Activated naive CD8-positive, alpha-beta T cell treated with anti-CD3 and anti-CD28 coated beads, Interleukin-2, amount 50 U/mL, for 16 hours (primary cell): ENCODE data around the gene KCNAB2.
"Not testable (repeated sequence)": the region's sequence is repeated elsewhere in the genome, so short reads cannot be mapped to it uniquely, and the experiment has no call there.

ENCODE experiments used
- DNase-seq: peaks from one replicate; pipeline ENCODE4 v3.0.0-alpha.2; 2020; ENCODE audit warnings: low read depth, low spot score

The KCNAB2 gene

GRCh38 chr1:6054596-6054995 lies 8.9 kb downstream of the KCNAB2 start:
- no peak for DNase-seq

- no peak for DNase-seq
These were observed 10.9 kb downstream of the KCNAB2 start for GRCh38 chr1:6056572-6056948.

DNA sequence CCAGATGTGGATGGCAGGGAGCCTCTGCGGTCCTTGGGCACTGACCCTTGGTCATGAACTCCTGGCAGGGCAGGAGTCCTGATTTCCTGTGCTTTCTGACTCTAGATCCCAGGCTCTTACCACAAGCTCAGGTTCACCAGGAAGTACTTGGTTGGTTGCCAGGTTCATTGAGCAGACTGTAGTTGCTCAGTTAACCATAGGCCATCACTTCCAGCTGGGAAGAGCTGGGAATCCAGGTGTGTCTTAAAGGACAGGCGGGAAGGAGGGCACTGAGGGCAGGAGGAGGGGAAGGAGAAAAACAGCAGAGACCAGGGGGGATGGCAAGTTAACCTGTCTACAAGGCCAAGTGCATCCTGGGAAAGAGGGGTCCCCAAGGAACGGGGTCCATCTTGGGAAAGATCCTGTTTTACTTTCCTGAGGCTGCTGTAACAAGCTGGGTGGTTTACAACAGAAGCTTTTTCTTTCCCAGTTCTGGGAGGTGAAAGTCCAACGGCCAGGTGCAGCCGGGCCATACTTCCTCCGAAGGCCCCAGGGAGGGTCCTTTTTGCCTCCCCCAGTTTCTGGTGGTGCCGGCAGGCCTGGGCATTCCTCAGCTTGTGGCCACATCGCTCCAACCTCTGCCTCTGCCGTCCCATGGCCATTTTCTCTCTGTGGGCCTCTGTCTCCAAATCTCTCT lies 11.6 kb downstream of the KCNAB2 start:
- DNase-seq = no peak

DNA sequence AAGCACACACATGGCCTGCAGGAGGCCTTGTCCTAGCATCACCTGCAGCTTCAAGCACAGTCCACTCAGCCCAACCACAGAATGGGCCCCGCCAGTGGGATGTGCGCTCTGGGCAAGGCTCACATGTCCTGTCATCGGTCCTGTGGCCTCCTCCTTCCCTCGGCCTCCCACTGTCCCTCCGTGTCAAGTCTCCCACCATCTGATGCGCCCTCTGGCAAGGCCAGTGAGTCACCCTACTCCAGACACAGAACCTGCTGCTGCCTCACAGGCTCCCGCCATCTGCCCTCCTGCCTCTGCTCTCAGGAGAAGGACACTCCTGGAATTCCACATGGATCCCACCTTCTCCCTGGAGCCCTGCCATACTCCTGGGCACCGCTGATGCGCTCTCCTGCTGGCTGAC lies 14.2 kb downstream of the KCNAB2 start:
- DNase-seq = no peak

DNA sequence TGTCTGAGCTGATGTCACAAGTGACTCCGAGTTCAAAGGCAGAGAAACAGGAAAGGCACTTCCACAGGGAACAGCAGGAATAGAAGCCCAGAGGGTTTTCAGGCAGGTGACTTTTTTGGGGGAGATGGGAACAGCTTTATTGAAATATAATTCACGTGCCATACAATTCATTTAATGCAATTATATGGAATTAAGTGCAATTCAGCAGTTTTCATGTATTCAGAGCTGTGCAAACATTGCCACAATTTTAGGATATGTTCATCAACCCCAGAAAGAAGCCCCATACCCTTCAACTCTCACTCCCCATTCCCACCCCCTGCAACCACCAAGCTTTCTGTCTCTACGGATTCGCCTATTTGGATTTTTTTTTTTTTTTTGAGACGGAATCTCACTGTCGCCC lies 17.0 kb downstream of the KCNAB2 start:
- DNase-seq = no peak

GRCh38 chr1:6063532-6064053 lies 17.9 kb downstream of the KCNAB2 start:
- DNase-seq = not testable (repeated sequence)

GRCh38 chr1:6065093-6065858 lies 19.6 kb downstream of the KCNAB2 start:
- DNase-seq = no peak

- DNase-seq = no peak
These were observed 21.0 kb downstream of the KCNAB2 start for GRCh38 chr1:6066680-6067079.

DNA sequence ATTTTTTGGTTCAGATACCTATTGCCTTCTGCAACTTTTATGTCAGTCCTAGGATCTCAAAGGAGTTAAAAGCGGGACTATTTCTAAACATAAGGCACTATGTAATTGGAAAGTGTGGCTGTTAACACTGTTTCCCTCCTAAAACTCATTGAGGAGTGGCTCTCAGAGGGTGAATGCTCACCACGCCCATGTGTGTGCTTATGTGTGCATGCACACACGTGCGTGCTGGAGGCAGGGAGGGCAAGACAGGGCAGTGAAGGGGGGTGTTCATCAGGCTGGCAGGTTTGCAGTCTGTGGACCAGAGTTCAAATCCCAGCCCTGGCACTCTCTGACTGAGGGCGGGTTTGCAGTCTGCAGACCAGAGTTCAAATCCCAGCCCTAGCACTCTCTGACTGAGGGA lies 22.4 kb downstream of the KCNAB2 start:
- DNase-seq = no peak

DNA sequence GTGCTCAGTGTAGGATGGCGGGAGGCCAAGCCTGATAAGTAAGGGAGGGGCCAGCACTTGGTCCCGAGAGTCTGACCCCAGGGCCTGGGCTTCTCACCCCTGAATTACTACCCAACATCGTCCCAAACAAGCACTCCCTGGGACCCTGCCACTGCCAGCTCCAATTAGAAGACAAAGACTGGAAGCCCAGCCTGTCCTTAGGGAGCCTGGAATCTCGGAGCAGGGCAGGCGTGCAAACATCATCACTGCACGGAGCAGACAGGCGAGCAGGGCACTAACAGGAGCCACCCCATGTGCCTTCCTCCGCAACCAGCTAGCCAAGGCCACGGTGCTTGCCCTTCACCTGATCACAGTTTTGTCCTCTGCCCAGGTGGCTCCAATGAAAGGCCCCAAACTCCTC lies 23.2 kb downstream of the KCNAB2 start:
- DNase-seq = no peak

DNA sequence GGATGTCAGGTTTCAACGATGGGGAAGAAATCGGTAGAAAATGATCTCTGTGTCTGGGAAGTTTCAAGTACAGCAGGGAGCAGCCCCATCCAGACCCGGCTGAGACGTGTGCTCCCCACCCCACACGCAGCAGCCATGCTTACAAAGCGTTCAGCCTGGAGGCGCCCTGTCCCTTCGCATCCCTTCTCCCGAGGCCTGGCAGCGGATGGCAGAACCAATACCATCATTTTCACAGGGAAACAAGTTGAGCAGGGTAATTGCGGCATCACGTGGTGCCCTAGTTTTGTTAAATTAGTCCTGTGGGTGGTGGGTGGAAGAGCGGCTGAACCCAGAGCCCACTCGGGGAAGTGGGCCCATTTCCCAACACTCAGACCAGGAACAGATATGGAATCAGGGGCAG lies 23.9 kb downstream of the KCNAB2 start:
- no peak for DNase-seq

GRCh38 chr1:6070450-6070974 lies 24.8 kb downstream of the KCNAB2 start:
- no peak for DNase-seq

DNA sequence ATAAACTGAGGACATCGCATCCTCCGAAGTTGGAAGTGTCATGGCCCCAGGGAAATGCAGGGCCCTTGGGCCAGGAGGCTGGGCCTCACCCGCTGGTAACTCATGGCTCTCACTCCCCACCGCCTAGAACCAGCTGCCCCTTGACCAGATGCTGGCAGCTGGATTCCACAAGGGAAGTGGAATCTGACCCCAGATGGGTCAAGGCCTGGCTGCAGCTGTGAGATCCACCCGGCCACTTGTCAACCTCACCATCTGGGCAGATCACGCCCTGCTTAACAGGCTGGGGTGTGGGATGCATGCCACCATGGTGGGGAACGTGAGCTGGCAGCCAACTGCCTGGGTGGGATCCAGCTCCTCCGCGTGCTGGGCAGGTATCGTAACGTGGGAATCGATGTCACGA lies 25.5 kb downstream of the KCNAB2 start:
- no peak for DNase-seq

DNA sequence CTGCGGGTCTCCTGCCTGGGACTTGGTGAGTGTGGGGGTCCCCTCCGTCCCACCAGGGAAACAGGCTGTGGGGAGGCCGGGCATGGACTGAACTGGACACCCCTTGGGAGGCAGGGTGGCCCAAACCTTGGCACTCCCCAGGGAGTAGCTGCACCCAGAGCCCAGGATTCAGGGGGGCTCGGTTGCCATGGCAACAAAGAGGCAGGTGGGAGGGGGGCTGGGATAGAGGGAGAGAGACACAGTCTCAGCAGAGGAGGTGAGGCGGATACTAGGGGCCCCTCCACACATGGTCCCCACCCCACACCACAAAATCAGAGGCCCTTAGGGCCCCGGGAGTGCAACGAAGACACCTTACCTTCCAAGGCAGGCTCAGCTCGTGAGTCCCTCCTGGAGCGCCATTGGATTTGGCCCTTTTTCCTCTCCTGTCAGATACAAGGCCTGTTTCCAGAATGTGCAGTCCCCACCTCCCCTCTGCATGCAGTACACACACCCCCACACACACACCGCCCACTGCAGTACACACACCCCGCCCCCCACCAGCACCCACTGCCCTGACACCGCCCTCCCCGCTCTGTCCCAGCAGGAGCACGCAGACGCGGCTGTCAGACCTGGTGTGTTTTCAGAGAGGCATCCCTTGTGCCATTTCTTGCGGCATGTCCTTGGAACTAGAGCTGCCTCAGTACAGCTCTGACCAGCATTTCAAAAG lies 27.2 kb downstream of the KCNAB2 start:
- DNase-seq = no peak

DNA sequence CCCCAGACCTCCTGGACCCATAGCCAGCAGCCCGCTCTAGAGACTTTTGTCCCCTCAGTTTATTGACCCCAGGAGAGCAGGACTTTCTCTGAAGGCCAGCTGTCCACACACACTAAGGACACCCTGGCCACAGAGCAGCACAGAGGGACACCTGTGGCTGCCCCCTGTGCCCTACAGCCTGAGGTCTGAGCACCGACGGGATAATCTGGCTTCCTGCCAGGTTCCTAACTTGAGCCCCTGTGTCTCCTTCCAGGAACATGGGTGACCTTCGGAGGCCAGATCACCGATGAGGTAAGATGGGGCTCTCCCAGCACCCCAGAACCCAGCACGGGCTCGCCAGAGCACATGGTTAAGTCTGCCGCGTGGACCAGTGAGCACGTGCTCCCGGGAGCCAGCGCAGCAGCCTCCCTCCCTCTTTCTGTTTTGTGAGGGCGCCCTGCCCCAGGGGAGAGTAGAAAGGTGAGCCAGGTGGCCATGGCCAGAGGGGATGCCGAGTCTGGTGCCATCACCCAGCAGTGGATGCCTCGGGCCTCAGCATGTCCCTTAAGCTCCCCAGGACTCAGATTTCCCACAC lies 27.9 kb downstream of the KCNAB2 start:
- no peak for DNase-seq

GRCh38 chr1:6074192-6074901 lies 28.7 kb downstream of the KCNAB2 start:
- no peak for DNase-seq

DNA sequence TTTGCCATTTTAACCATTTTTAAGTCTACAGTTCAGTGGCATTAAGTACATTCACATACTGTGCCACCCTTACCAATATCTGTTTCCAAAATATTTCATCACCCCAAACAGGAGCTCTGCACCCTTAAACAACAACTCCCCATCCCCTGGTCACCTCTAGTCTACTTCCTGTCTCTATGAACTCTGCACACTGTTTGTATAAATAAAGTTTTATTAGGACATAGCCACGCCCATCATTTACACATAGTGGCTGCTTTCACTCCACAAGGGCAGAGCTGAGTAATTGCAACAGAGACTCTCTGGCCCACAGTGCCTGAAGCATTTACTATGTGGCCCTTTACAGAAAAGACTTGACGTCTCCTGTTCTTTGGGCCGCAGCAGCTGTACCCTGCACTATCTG lies 30.1 kb downstream of the KCNAB2 start:
- DNase-seq = no peak

DNA sequence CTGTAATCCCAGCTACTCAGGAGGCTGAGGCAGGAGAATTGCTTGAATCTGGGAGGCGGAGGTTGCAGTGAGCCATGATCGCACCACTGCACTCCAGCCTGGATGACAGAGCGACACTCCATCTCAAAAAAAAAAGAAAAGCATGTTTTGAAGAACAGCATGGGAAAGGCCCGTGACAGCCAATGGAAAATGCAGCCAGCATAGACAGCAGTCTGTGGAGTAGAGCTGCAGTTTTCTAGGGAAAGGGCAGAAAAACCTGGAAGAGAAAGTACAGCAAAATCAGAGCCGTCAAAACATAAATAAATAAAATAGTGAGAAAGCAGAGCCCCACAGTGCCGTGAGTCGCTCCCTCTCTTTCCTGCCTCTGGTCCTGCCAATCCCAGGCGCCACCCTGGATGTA lies 31.4 kb downstream of the KCNAB2 start:
- DNase-seq = not testable (repeated sequence)

- DNase-seq = no peak
These were observed 31.8 kb downstream of the KCNAB2 start for GRCh38 chr1:6077506-6077905.

- DNase-seq = no peak
These were observed 32.2 kb downstream of the KCNAB2 start for GRCh38 chr1:6077919-6078318.

- DNase-seq = no peak
These were observed 34.8 kb downstream of the KCNAB2 start for GRCh38 chr1:6080469-6080868.
